ENCODE measurements around the gene DGKD. TPM values are rescaled to one million over a fixed set of nuclear protein-coding genes. Genes with fewer than 3 reads are reported as not detected.

Gene DGKD
- polyA plus RNA-seq (2012; ENCODE audit: missing spikeins), result 63.1 TPM

- TF ChIP-seq POLR2A (IDR thresholded peaks at IDR 0.05; ENCODE audit: low read depth, low read length), result peak; percentile 82
- TF ChIP-seq POLR2AphosphoS5 (IDR thresholded peaks at IDR 0.05; ENCODE audit: low read depth, low read length), result peak; percentile 53; the same call in 1 of the 2 replicates
- TF ChIP-seq TAF1 (IDR thresholded peaks at IDR 0.05; ENCODE audit: borderline replicate concordance, low read depth, low read length), result no peak
- DNase-seq (ENCODE audit: insufficient read length) (peak; percentile 85), FAIRE-seq (peak; percentile 71)
Observed at GRCh38 chr2:233353769-233354499, at the start of gene DGKD. Gene DGKD (plus strand): TSS chr2:233354494. CDS start chr2:233354519, 25 bp downstream.

- TF ChIP-seq POLR2AphosphoS5 (IDR thresholded peaks at IDR 0.05; ENCODE audit: low read depth, low read length) (no peak), TAF1 (IDR thresholded peaks at IDR 0.05; ENCODE audit: borderline replicate concordance, low read depth, low read length) (no peak), POLR2A (IDR thresholded peaks at IDR 0.05; ENCODE audit: low read depth, low read length) (no peak)
- no peak for DNase-seq (ENCODE audit: insufficient read length)
- no peak for FAIRE-seq
Observed at GRCh38 chr2:233307565-233307964, 46.7 kb upstream of the DGKD start, which contains the start of gene SAG. Gene SAG (plus strand): TSS chr2:233307816. CDS start chr2:233309190, 1,374 bp downstream.

DNA sequence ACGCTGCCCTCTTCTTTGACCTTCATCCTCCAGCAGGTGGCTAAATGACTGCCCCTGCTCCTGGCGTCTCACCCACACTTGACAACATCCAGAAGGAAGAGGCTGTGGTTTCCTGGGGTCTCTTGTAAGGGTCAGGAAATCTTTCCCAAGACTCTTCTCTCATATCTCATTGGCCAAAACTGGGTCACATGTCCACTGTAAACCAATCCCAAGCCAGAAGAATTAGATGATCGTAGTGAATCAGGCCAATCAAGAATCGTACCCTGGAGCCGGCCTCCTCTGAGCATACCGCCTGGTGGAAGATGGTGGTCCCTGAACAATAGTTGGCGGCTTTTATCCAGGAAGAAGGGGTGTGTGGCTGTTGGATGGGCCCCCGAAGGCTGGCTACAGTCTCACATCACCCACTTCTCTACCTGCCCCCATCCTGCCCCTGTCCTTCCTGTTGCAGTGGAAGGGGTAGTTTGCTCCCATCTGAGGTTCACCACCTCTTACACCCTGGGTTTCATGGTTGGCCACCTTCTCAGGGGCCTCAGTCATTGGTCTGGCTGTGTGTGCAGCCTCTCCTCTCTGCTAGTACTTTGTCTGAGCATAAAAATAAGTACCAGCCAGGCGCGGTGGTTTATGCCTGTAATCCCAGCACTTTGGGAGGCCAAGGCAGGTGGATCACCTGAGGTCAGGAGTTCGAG lies 42.9 kb upstream of the DGKD start:
- TF ChIP-seq POLR2AphosphoS5 (IDR thresholded peaks at IDR 0.05; ENCODE audit: low read depth, low read length), result no peak
- TF ChIP-seq TAF1 (IDR thresholded peaks at IDR 0.05; ENCODE audit: borderline replicate concordance, low read depth, low read length), result no peak
- no peak for TF ChIP-seq POLR2A (IDR thresholded peaks at IDR 0.05; ENCODE audit: low read depth, low read length)
- DNase-seq (ENCODE audit: insufficient read length), result no peak
- FAIRE-seq, result no peak

GRCh38 chr2:233312874-233313273 lies 41.4 kb upstream of the DGKD start:
- no peak for FAIRE-seq

DNA sequence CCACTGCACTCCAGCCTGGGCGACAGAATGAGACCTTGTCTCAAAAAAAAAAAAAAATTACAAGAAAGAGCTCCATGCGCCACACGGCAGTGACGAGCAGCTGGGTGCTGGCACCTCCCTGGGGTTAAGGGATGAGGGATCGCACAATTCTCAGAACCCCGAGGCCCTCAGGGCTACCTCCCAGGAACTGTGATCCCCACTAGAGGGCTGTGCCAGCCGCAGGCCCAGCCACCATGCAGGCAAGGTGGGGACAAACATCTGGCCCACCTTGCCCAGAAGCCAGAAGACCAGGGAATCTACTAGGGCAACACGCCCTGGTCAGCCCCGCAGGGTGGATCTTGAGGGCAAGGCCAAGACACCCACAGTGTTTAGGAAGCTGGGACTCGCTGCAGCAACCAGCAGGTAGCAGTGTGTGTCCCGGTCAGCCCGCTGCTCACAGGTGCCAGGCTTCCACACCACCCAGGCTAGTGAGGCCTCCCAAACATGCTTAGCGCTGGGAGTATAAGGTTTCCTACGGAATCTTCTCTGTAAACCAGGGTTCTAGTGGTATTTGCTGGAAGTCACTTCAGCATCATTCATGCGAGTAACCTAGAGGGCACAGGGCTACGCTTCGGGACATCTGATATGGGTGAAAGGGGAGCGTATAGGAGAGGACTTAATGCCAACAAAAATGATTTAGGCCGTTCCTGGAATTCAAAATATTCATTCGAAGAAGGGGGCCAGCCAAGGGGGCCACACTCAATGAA lies 39.9 kb upstream of the DGKD start:
- TF ChIP-seq POLR2A (IDR thresholded peaks at IDR 0.05; ENCODE audit: low read depth, low read length) (no peak), POLR2AphosphoS5 (IDR thresholded peaks at IDR 0.05; ENCODE audit: low read depth, low read length) (no peak), TAF1 (IDR thresholded peaks at IDR 0.05; ENCODE audit: borderline replicate concordance, low read depth, low read length) (no peak)

More at GRCh38 chr2:233312874-233313273, 41.4 kb upstream of the DGKD start:
- TF ChIP-seq POLR2A (IDR thresholded peaks at IDR 0.05; ENCODE audit: low read depth, low read length) (no peak), TAF1 (IDR thresholded peaks at IDR 0.05; ENCODE audit: borderline replicate concordance, low read depth, low read length) (no peak), POLR2AphosphoS5 (IDR thresholded peaks at IDR 0.05; ENCODE audit: low read depth, low read length) (no peak)
- DNase-seq (ENCODE audit: insufficient read length), result peak; percentile 28

DNA sequence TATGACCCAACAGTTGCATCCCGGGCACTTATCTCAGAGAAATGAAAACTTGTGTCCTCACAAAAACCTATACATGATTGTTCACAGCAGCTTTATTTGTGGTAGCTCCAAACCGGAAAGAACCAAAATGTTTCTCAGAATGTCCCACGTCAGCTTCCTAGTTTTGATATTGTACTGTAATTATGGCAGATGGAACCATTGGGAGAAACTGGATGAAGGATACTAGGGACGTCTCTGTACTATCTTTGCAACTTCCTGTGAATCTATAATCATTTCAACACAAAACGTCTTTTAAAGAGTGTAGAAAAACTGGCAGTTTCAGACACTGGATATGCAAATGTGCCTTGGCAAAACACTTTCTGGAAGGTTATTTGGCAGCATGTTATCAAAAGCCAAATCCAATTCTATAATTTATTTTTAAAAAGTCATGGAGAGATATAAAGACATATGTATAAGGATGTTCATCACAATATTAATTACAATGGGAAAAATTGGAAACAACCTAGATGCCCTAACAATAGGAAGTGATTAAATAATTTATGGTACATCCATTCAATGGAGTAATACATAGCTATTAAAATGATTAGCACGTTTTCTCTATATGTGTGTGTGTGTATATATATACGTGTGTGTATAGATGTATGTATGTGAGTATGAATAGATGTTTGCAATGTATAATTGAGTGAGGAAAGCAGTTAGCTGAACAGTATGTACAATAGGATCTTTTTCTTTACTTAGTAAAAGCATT lies 36.9 kb upstream of the DGKD start:
- TF ChIP-seq POLR2A (IDR thresholded peaks at IDR 0.05; ENCODE audit: low read depth, low read length), result no peak
- no peak for TF ChIP-seq TAF1 (IDR thresholded peaks at IDR 0.05; ENCODE audit: borderline replicate concordance, low read depth, low read length)
- TF ChIP-seq POLR2AphosphoS5 (IDR thresholded peaks at IDR 0.05; ENCODE audit: low read depth, low read length), result no peak
- FAIRE-seq, result no peak
- no peak for DNase-seq (ENCODE audit: insufficient read length)

More for the DNA sequence above, 39.9 kb upstream of the DGKD start:
- DNase-seq (ENCODE audit: insufficient read length) (no peak), FAIRE-seq (no peak)

DNA sequence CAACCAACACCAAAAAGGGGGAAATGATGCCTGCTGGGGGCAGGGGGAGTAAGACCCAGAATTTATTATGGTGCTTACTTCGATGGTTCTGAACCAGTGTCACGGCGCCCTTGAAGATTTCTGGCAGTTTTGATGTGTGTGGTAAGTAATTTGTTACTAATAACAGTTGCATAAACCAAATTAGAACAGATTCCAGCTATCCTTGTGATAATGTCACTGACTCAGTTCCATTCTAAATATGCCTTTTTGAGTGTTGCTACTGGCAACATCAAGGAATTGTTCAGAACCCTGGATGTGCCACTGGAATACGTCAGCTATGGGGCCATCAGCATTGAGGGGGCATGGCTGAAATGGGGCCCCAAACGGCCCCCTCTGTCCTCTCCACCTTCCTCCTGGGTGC lies 35.0 kb upstream of the DGKD start:
- no peak for TF ChIP-seq POLR2AphosphoS5 (IDR thresholded peaks at IDR 0.05; ENCODE audit: low read depth, low read length)
- TF ChIP-seq POLR2A (IDR thresholded peaks at IDR 0.05; ENCODE audit: low read depth, low read length), result no peak
- TF ChIP-seq TAF1 (IDR thresholded peaks at IDR 0.05; ENCODE audit: borderline replicate concordance, low read depth, low read length), result no peak
- FAIRE-seq (no peak), DNase-seq (ENCODE audit: insufficient read length) (no peak)

DNA sequence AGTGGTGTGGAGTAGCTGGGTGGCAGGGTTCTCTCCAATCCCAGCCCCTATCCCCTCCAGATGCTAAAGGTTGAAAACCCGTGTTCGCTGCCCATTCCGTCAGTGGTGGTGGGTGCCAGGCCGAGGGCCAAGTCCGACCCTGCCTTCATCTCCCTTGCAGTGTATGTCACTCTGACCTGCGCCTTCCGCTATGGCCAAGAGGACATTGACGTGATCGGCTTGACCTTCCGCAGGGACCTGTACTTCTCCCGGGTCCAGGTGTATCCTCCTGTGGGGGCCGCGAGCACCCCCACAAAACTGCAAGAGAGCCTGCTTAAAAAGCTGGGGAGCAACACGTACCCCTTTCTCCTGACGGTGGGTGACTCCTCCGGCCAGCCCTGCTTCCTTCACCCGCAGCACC lies 33.8 kb upstream of the DGKD start:
- FAIRE-seq (no peak), DNase-seq (ENCODE audit: insufficient read length) (no peak)
- TF ChIP-seq POLR2A (IDR thresholded peaks at IDR 0.05; ENCODE audit: low read depth, low read length) (no peak), TAF1 (IDR thresholded peaks at IDR 0.05; ENCODE audit: borderline replicate concordance, low read depth, low read length) (no peak), POLR2AphosphoS5 (IDR thresholded peaks at IDR 0.05; ENCODE audit: low read depth, low read length) (no peak)

DNA sequence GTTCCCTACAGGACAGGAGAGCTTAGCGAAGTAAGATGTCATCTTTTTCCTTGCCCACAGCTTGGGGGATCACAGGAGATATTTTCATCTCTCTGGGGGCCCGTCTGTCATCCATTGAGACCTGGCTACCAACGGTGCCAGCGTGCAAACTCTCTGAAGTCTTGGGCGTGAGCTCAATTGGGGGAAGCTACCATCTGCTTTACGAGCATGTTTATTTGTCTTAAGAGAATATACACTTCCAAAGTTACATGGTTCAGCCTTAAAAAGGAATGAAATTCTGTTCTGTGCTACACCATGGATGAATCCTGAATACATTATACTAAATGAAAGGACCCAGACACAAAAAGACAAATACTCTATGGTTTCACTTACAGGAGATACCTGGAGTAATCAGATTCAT lies 33.1 kb upstream of the DGKD start:
- no peak for FAIRE-seq
- no peak for DNase-seq (ENCODE audit: insufficient read length)
- TF ChIP-seq POLR2A (IDR thresholded peaks at IDR 0.05; ENCODE audit: low read depth, low read length) (no peak), POLR2AphosphoS5 (IDR thresholded peaks at IDR 0.05; ENCODE audit: low read depth, low read length) (no peak), TAF1 (IDR thresholded peaks at IDR 0.05; ENCODE audit: borderline replicate concordance, low read depth, low read length) (no peak)

DNA sequence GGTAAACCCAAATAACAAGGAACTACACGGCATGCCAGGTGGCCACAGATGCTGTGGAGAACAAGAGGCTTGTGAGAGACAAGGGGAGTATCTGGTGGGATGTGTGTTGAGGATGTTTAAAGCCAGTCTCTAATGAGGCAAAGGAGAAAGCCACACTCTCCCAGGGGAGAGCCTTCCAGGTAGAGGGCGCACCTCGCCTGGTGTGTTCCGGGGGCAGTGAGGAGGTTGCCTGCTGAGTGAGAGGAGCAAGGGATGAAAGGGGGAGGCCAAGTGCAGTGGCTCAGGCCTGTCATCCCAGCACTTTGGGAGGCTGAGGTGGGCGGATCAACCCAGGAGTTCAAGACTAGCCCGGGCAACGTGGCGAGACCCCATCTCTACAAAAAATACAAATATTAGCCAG lies 30.4 kb upstream of the DGKD start:
- no peak for DNase-seq (ENCODE audit: insufficient read length)
- no peak for TF ChIP-seq POLR2A (IDR thresholded peaks at IDR 0.05; ENCODE audit: low read depth, low read length)
- TF ChIP-seq TAF1 (IDR thresholded peaks at IDR 0.05; ENCODE audit: borderline replicate concordance, low read depth, low read length), result no peak
- TF ChIP-seq POLR2AphosphoS5 (IDR thresholded peaks at IDR 0.05; ENCODE audit: low read depth, low read length), result no peak
- FAIRE-seq, result no peak

Measured in GM12892 (cell line).